Measurements from ENCODE around the gene NIPSNAP2. TPM values are rescaled to one million over a fixed set of nuclear protein-coding genes. Genes with fewer than 3 reads are reported as not detected.
A peak's percentile ranks its signal among the peaks of the same experiment; 100 is the strongest.
"Not testable (repeated sequence)": the region's sequence is repeated elsewhere in the genome, so short reads cannot be mapped to it uniquely, and the experiment has no call there.

The NIPSNAP2 gene
- total RNA-seq, 1 donor from 2014 or later, result 47.7 TPM

DNA sequence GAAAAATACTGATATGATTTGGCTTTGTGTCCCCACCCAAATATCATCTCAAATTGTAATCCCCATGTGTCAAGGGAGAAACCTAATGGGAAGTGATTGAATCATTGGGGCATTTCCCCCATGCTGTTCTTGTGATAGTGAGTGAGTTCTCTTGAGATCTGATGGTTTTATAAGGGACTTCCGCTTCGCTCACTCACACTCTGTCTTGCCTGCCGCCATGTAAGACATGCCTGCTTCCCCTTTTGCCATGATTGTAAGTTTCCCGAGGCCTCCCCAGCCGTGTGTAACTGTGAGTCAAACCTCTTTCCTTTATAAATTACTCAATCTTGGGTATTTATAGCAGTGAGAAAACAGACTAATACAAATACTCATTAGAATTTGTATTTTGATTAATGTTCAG lies 17.8 kb upstream of the NIPSNAP2 start:
- TF ChIP-seq, protein P1, sequence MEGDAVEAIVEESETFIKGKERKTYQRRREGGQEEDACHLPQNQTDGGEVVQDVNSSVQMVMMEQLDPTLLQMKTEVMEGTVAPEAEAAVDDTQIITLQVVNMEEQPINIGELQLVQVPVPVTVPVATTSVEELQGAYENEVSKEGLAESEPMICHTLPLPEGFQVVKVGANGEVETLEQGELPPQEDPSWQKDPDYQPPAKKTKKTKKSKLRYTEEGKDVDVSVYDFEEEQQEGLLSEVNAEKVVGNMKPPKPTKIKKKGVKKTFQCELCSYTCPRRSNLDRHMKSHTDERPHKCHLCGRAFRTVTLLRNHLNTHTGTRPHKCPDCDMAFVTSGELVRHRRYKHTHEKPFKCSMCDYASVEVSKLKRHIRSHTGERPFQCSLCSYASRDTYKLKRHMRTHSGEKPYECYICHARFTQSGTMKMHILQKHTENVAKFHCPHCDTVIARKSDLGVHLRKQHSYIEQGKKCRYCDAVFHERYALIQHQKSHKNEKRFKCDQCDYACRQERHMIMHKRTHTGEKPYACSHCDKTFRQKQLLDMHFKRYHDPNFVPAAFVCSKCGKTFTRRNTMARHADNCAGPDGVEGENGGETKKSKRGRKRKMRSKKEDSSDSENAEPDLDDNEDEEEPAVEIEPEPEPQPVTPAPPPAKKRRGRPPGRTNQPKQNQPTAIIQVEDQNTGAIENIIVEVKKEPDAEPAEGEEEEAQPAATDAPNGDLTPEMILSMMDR (IDR thresholded peaks at IDR 0.05), result no peak
- ATAC-seq, result no peak
- no peak overlapping the region for H3K4me3 ChIP-seq
- DNase-seq, result no peak
- no peaks in the 10 kb centered on the region for H3K27me3 ChIP-seq
- H3K4me1 ChIP-seq, result no peaks in the 10 kb centered on the region
- intact Hi-C loops (cut with DNase I), result no loop called here
- H3K9me3 ChIP-seq, result peaks cover 2% of the 10 kb centered on the region
- no peaks in the 10 kb centered on the region for H3K36me3 ChIP-seq
- no peak overlapping the region for H3K27ac ChIP-seq

DNA sequence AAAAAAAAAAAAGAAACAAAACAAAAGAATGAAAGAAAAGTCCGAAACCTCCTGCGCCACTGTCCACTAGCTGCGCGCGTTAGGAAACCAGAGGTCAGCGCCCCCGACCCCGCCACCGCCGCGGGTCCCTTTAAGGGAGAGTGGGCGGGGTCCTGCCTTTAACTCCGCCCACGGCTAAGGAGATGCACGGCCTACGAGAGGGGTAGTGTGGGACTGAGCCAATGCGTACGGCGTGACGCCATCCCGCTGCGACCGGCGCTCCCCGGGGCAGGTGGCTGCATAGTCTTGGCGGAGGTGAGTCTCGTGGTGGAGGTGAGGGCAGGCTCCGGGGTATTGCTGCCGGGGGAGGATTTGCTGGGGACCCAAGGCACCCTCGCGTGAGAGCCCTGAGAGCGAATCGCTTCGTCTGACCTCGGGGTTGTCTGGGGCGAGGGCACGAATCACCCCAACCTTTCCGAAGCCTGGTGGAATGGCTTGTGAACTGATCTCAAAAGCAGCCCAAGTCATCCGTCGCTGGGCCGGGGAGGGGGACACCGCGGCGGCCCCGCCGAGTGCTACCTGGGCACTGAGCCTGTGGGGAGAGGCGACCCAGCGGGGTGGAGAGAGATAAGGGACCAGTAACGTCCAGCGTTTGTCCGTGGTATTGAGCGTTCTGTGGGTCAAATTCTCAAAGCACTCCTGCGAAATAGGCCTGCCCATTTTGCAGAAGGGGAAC lies 12.6 kb upstream of the NIPSNAP2 start, which contains the start of gene MRPS17:
TSS of gene MRPS17 (plus strand) at position 241 of the 715 bp plus-strand sequence. CDS start 1,319 bp downstream, outside the sequence.
- TF ChIP-seq, protein P1 (IDR thresholded peaks at IDR 0.05), result no peak
- intact Hi-C loops (cut with DNase I), result no loop called here
- peak; percentile 100 for ATAC-seq

DNA sequence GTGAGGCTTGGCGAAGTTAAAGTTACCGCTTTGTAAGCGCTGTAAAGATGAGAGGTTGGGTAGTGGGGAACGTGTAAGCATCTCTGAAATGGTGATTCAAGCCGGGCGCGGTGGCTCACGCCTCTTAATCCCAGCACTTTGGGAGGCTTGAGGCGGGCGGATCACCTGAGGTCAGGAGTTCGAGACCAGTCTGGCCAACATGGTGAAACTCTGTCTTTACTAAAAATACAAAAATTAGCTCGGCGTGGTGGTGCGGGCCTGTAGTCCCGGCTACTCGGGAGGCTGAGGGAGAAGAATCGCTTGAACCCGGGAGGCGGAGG lies 12.1 kb upstream of the NIPSNAP2 start:
- peaks cover 29% of the 10 kb centered on the region for H3K36me3 ChIP-seq
- ATAC-seq; H3K4me1 ChIP-seq; H3K27me3 ChIP-seq; intact Hi-C loops (cut with DNase I); H3K9me3 ChIP-seq; DNase-seq: not testable (repeated sequence)
- H3K27ac ChIP-seq, result peak overlapping the region; percentile 75
- H3K4me3 ChIP-seq, result peak overlapping the region; percentile 83

More for the DNA sequence above, 12.6 kb upstream of the NIPSNAP2 start, which contains the start of gene MRPS17:
- Histone ChIP-seq H3K9me3 (no peaks in the 10 kb centered on the region), H3K36me3 (peaks cover 29% of the 10 kb centered on the region), H3K27ac (peak within 1 kb of the TSS; percentile 75), H3K27me3 (no peaks in the 10 kb centered on the region), H3K4me3 (peak within 1 kb of the TSS; percentile 83), H3K4me1 (peaks cover 9% of the 10 kb centered on the region)
- DNase-seq, result peak; percentile 97

DNA sequence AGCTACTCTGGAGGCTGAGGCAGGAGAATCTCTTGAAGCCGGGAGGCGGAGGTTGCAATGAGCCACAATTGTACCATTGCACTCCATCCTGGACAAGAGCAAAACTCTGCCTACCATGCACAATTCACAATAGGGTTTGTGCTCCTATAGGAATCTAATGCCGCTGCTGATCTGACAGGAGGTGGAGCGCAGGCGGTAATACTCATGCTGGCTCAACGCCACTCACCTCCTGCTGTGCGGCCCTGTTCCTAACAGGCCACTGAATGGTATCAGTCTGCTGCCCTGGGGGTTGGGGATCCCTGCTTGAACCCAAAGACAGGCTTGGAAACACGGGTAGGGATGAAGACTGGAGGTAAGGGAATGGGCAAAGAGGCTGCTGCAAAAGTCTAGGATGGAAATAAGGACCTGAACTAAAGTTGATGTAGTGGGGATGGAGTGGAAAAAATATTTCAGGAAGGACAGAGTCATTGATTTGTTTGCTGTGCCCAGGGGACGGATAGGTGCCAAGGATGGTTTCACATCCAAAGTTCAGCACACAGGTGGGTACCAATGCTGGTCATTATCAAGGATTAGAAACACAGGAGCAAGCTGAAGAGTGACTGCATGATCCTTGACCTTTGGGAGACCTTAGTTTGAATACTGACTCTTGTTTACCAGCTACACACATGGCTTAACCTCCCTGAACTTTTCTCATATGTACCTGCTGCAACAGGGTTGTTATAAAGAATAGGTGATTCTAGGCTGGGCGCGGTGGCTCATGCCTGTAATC lies 10.5 kb upstream of the NIPSNAP2 start:
- H3K36me3 ChIP-seq, result peaks cover 29% of the 10 kb centered on the region
- no peak overlapping the region for H3K27ac ChIP-seq
- H3K4me1 ChIP-seq, result peaks cover 9% of the 10 kb centered on the region
- H3K9me3 ChIP-seq, result no peaks in the 10 kb centered on the region
- H3K27me3 ChIP-seq, result no peaks in the 10 kb centered on the region
- no peak overlapping the region for H3K4me3 ChIP-seq
- ATAC-seq, result no peak
- intact Hi-C loops (cut with DNase I), result no loop called here
- TF ChIP-seq, protein P1 (IDR thresholded peaks at IDR 0.05), result no peak
- DNase-seq, result no peak

DNA sequence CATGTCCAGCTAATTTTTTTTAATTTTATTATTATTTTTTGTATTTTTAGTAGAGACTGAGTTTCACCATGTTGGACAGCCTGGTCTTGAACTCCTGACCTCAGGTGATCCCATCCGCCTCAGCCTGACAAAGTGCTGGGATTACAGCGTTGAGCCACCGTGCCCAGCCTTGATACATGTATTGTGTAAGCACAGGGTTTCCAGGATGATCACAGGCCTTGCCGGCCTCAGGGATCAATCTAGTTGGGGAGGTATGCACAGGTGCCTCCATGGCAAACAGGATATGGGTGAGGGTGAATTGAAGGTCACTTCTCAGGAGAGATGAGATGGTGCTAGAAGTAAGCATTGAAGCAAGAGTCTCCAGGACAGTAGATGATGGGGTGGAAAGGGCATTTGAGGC lies 7.2 kb upstream of the NIPSNAP2 start:
- intact Hi-C loops (cut with DNase I), result no loop called here
- no peak for ATAC-seq
- H3K4me1 ChIP-seq, result peaks cover 9% of the 10 kb centered on the region

More for the DNA sequence above, 7.2 kb upstream of the NIPSNAP2 start:
- H3K36me3 ChIP-seq, result peaks cover 29% of the 10 kb centered on the region
- no peaks in the 10 kb centered on the region for H3K9me3 ChIP-seq
- no peak overlapping the region for H3K4me3 ChIP-seq
- H3K27me3 ChIP-seq, result no peaks in the 10 kb centered on the region
- DNase-seq, result no peak
- TF ChIP-seq, protein P1 (IDR thresholded peaks at IDR 0.05), result no peak
- no peak overlapping the region for H3K27ac ChIP-seq

Data from upper lobe of right lung (tissue), 1 donor.